ENCODE results near the gene RBM19.

Gene RBM19

DNA sequence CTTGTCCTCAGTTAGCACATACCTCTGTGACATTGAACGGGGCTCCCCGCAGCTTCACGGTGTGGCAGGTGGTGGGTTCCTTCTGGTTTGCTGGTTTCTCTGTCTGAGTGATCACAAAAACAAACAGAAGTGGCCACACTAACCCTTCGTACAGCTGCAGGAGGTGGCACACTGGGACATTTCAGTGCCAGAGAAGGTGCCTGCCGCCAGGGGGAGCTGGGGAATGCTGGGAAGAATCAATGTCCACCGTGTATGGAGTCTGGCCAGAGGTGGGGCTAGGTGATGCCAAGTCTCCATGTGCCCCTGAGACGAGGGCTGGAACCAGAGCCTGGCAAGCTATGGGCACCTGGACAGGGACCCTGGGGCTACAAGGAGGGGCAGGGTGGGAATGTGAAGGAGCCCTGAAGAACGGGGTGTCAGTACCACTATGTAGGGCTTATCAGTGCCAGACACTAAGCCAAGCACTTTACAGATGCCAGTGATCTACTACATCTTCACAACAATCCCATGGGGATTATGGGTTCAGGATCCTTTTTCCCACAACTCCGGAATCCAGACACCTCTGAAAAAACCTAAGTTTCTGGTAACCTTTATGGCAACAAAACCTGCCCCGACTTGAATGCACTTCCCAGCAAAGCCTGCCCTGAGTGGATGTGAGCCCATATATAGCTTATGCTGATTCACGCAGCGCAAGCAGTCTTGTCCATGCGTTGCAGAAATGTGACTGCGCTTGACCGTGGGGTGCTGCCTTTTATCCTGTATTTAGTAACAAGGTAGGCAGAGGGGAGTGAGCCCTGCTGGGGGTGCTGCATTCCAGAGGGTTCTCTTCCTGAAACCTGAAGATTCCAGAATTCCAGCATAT lies 10.8 kb downstream of the RBM19 start:
- TF ChIP-seq, protein P1, sequence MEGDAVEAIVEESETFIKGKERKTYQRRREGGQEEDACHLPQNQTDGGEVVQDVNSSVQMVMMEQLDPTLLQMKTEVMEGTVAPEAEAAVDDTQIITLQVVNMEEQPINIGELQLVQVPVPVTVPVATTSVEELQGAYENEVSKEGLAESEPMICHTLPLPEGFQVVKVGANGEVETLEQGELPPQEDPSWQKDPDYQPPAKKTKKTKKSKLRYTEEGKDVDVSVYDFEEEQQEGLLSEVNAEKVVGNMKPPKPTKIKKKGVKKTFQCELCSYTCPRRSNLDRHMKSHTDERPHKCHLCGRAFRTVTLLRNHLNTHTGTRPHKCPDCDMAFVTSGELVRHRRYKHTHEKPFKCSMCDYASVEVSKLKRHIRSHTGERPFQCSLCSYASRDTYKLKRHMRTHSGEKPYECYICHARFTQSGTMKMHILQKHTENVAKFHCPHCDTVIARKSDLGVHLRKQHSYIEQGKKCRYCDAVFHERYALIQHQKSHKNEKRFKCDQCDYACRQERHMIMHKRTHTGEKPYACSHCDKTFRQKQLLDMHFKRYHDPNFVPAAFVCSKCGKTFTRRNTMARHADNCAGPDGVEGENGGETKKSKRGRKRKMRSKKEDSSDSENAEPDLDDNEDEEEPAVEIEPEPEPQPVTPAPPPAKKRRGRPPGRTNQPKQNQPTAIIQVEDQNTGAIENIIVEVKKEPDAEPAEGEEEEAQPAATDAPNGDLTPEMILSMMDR (IDR thresholded peaks at IDR 0.05; ENCODE audit: low read depth, low read length): peak; percentile 73
- H3K4me3 ChIP-seq (replicated peaks in 1 of 2; ENCODE audit: low read depth in 2 of 2, low read length in 2 of 2): no peak overlapping the region
- DNase-seq (ENCODE audit: low read depth in 2 of 2): peak; percentile 13 to 33

DNA sequence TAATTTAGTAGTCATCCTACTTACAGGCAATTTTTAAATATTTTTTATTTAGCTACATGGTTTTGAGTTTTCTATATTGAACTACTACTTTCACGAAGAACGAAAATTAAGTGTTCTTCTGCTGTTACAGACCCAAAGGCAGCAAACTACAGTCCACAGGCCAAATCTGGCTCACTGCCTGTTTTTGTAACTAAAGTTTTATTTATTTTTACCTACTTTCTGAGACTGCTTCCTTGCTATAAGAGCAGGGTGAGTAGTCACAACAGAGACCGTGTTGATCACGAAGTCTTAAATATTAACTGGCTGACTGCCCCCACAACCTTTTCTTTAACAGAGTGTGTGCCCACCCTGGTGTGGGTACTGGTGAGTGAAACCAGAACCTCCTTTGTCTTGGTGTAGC lies 11.6 kb downstream of the RBM19 start:
- no peak overlapping the region for H3K4me3 ChIP-seq (replicated peaks in 1 of 2; ENCODE audit: low read depth in 2 of 2, low read length in 2 of 2)
- TF ChIP-seq, protein P1 (IDR thresholded peaks at IDR 0.05; ENCODE audit: low read depth, low read length): no peak
- DNase-seq (ENCODE audit: low read depth in 2 of 2): no peak

DNA sequence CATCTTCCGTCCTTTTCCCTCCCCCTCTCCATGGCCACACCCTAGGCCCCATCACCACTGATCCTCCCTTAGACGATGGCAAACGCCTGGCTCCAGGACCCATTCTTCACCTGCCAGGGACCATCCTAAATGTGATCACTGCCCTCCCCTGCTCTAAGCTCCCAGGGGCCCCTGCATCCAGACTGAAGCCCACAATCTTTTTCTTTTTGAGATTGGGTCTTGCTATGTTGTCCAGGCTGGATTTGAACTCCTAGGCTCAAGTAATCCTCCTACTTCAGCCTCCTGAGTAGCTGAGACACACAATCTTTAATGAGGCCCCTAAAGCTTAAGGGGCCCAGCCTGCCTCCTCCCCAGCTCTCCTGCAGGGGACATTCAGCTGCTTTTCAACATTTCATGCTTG lies 15.3 kb downstream of the RBM19 start:
- no peak for DNase-seq (ENCODE audit: low read depth in 2 of 2)
- TF ChIP-seq, protein P1 (IDR thresholded peaks at IDR 0.05; ENCODE audit: low read depth, low read length): no peak
- no peak overlapping the region for H3K4me3 ChIP-seq (replicated peaks in 1 of 2; ENCODE audit: low read depth in 2 of 2, low read length in 2 of 2)

DNA sequence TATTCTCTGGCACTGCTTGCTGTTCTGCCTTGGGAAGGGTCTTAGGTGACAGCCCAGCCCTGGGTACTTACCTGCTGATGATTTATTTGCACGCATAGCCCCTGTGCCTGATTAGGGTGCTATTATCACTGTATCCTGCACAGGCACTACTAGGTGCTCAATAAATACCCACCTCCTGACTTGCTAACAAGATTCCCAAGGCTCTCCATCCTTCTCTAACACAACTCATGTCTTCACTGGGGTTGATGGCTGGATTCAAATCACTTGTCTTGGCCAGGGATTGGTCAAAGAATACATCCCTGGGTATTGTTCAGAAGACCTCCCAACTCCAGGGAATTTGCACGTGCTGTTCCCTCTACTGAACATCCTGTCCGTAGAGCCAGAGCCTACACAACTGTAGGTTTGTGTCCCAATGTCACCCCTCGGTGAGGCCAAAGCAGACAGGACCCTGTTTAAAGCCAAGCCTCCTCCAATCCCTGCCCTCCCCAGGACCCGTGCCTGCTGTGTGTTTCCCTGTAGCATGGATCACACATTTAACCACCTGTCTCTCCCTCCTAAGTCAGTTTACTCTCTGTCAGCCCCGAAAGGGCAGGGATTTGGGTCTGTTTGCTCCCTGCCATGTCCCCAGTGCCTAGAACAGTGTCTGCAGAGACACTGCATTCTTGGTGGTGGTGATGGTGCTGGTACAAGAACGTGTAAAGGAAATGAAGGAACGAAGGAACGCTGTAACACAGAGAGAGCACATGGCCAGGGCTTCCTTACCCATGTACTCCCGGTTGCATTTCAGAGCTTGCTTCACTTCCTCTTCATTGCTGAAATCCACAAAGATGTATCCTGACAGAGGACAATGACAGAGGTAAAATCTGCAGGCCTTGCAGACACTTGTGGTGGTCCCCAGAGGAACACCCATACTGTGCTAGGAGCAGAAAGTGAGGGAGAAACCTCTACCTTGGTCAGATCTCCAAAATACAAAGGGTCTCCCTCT lies 16.5 kb downstream of the RBM19 start:
- DNase-seq (ENCODE audit: low read depth in 2 of 2): no peak
- TF ChIP-seq, protein P1 (IDR thresholded peaks at IDR 0.05; ENCODE audit: low read depth, low read length): no peak
- H3K4me3 ChIP-seq (replicated peaks in 1 of 2; ENCODE audit: low read depth in 2 of 2, low read length in 2 of 2): no peak overlapping the region

DNA sequence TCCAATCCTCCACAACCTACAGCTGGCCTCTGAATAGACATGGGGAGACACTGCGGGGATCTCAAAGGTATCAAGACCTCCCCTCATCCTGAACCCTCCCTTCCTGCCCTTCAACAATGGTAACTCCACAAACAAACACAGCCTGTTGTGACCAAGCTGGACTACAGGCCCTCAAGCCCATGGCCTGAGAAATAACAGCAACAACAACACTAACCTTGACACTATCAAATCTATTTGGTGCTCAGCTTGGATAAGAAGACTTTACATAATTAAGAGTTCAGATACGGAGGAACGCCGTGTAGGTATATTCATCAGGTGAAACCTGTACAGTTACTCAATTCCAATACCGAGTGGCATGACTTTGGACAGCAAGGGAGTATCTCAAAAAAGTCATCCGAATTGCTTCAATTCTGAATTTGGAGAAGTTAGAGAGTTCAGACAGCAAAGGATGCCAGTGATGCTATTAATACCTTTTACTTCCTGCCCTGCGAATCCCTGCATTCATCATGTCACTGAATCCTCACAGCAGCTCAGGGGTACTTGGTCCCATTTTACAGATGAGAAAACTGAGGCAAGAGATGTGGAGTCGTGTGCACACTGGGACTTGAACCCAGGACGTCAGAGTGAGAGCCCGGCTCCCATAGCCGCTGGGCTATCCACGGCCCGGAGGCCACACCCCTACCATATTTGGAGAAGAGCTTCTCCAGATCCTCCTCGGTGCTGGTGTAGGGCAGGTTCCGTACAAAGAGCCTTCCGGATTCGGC lies 17.8 kb downstream of the RBM19 start:
- H3K4me3 ChIP-seq (replicated peaks in 1 of 2; ENCODE audit: low read depth in 2 of 2, low read length in 2 of 2): no peak overlapping the region
- TF ChIP-seq, protein P1 (IDR thresholded peaks at IDR 0.05; ENCODE audit: low read depth, low read length): no peak
- no peak for DNase-seq (ENCODE audit: low read depth in 2 of 2)

DNA sequence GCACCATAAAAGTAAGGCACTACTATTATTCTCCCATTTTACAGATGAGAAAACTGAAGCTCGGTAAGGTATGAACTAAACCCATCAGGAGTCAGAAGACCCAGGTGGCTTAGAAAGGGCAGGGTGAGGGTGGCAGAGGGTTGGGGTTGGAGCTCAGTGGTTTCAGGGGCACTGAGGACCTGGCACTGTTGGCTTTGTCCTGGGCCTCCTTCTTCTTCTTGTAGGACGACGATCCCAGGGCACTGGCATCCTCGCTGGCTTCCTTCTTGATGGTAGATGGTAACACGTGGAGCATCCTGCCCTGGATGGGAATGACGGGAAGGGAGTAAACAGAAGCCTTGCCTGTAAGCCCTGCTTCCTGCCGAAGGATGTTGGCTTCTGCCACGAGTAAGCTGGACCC lies 19.9 kb downstream of the RBM19 start:
- TF ChIP-seq, protein P1 (IDR thresholded peaks at IDR 0.05; ENCODE audit: low read depth, low read length): no peak
- DNase-seq (ENCODE audit: low read depth in 2 of 2): no peak
- no peak overlapping the region for H3K4me3 ChIP-seq (replicated peaks in 1 of 2; ENCODE audit: low read depth in 2 of 2, low read length in 2 of 2)
